ENCODE data around the gene DHRS7C.

- TF ChIP-seq SUZ12 (IDR thresholded peaks at IDR 0.05; ENCODE audit: extremely low read depth, insufficient read depth, insufficient read length), result no peak
- TF ChIP-seq YY1 (IDR thresholded peaks at IDR 0.05; ENCODE audit: insufficient read depth, insufficient read length), result no peak
- no peak for TF ChIP-seq ZNF274 (IDR thresholded peaks at IDR 0.05; ENCODE audit: low read depth, low read length)
Measured at GRCh38 chr17:9839433-9839832, 48.0 kb upstream of the DHRS7C start.
